Parathyroid adenoma (tissue), 2 donors: ENCODE measurements around the gene JPH3.

Source experiments
- H2AFZ ChIP-seq: fragments of 300-600 bp; sonication (generic); one replicate; pipeline ENCODE4 v1.7.0; 2017; ENCODE audit warnings: antibody characterized with exemption, mild to moderate bottlenecking
- H3K27ac ChIP-seq: fragments of 300-600 bp; sonication (generic); one replicate; pipeline ENCODE4 v1.7.0; 2017
- H3K27me3 ChIP-seq: fragments of 300-600 bp; sonication (generic); one replicate; pipeline ENCODE4 v1.7.0; 2017; ENCODE audit warnings: low read length; ENCODE audit not compliant: control insufficient read depth, insufficient read depth
- H3K36me3 ChIP-seq: fragments of 300-600 bp; sonication (generic); one replicate; pipeline ENCODE4 v1.7.0; 2017; ENCODE audit warnings: low read length; ENCODE audit not compliant: control insufficient read depth, insufficient read depth
- H3K4me1 ChIP-seq: fragments of 300-600 bp; sonication (generic); one replicate; pipeline ENCODE4 v1.7.0; 2017; ENCODE audit warnings: control low read depth
- H3K4me2 ChIP-seq: fragments of 300-600 bp; sonication (generic); one replicate; pipeline ENCODE4 v1.7.0; 2017; ENCODE audit warnings: low read length
- H3K4me3 ChIP-seq: fragments of 300-600 bp; sonication (generic); one replicate; pipeline ENCODE4 v1.7.0; 2017; ENCODE audit warnings: low read depth, low read length
- H3K79me2 ChIP-seq: fragments of 300-600 bp; sonication (generic); one replicate; pipeline ENCODE4 v1.7.0; 2017; ENCODE audit warnings: control low read depth
- H3K9ac ChIP-seq: fragments of 300-600 bp; sonication (generic); one replicate; pipeline ENCODE4 v1.7.0; 2017; ENCODE audit warnings: mild to moderate bottlenecking
- H3K9me3 ChIP-seq: fragments of 300-600 bp; sonication (generic); one replicate; pipeline ENCODE4 v1.7.0; 2017; ENCODE audit warnings: low read length; ENCODE audit not compliant: control insufficient read depth
- CTCF ChIP-seq: fragments of 300-600 bp; sonication (generic); IDR thresholded peaks from one replicate; pipeline ENCODE4 v1.7.0; 2017; ENCODE audit warnings: antibody characterized with exemption, mild to moderate bottlenecking
- donor health status: primary hyperparathyroidism.

Gene JPH3

GRCh38 chr16:87556941-87557459 lies 45.3 kb upstream of the JPH3 start:
- H3K9ac ChIP-seq = no peak overlapping the region
- H3K4me2 ChIP-seq = no peak overlapping the region
- H2AFZ ChIP-seq = no peak overlapping the region
- no peak overlapping the region for H3K4me3 ChIP-seq
- H3K4me1 ChIP-seq = no peaks in the 10 kb centered on the region
- TF ChIP-seq CTCF = no peak
- H3K27ac ChIP-seq = no peak overlapping the region
- H3K27me3 ChIP-seq = no peaks in the 10 kb centered on the region
- no peaks in the 10 kb centered on the region for H3K9me3 ChIP-seq
- H3K79me2 ChIP-seq = no peaks in the 10 kb centered on the region
- H3K36me3 ChIP-seq = no peaks in the 10 kb centered on the region

GRCh38 chr16:87558682-87559081 lies 43.6 kb upstream of the JPH3 start:
- Histone ChIP-seq H3K4me2 (no peak overlapping the region), H3K4me3 (no peak overlapping the region), H3K4me1 (no peaks in the 10 kb centered on the region), H3K36me3 (no peaks in the 10 kb centered on the region), H2AFZ (no peak overlapping the region), H3K79me2 (no peaks in the 10 kb centered on the region), H3K27ac (no peak overlapping the region), H3K9me3 (no peaks in the 10 kb centered on the region), H3K27me3 (no peaks in the 10 kb centered on the region), H3K9ac (no peak overlapping the region)
- no peak for TF ChIP-seq CTCF

- Histone ChIP-seq H3K9ac (no peak overlapping the region), H3K27ac (no peak overlapping the region), H3K4me1 (no peaks in the 10 kb centered on the region), H3K79me2 (no peaks in the 10 kb centered on the region), H3K9me3 (no peaks in the 10 kb centered on the region), H3K4me2 (no peak overlapping the region), H2AFZ (no peak overlapping the region), H3K36me3 (no peaks in the 10 kb centered on the region), H3K4me3 (no peak overlapping the region), H3K27me3 (no peaks in the 10 kb centered on the region)
- TF ChIP-seq CTCF = no peak
These were observed 42.4 kb upstream of the JPH3 start for GRCh38 chr16:87559945-87560344.

GRCh38 chr16:87560428-87561199 lies 41.7 kb upstream of the JPH3 start:
- Histone ChIP-seq H3K9ac (no peak overlapping the region), H3K4me1 (no peaks in the 10 kb centered on the region), H3K79me2 (no peaks in the 10 kb centered on the region), H2AFZ (no peak overlapping the region), H3K27me3 (no peaks in the 10 kb centered on the region), H3K9me3 (no peaks in the 10 kb centered on the region), H3K36me3 (no peaks in the 10 kb centered on the region), H3K27ac (no peak overlapping the region), H3K4me2 (no peak overlapping the region), H3K4me3 (no peak overlapping the region)
- no peak for TF ChIP-seq CTCF
